GM19372 (cell line): ENCODE measurements around the gene OR6C65.

Experiments used
- ATAC-seq: cut with Tn5 transposase; IDR thresholded peaks from one replicate; pipeline ENCODE4 v1.9.1; 2021; ENCODE audit warnings: mild to moderate bottlenecking, low read depth, moderate library complexity; ENCODE audit not compliant: unreplicated experiment

The OR6C65 gene

DNA sequence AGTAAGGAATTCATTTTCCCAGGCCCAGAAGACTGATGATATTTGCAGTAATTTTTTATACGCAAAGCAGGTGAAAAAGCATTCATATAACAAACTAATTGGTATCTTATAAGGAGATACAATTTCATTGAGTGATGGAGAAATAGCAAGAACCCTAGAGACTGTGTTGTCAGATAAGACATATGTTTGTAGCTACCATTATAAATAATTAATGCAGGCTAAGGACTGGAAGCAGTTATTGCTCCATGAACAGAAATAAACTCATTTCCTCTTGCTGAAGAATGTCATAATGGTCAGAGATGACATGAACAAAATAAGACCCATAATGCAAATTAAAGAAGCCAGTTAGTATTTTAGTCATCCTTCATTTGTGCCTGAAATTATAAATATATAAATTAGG, 45.0 kb downstream of the OR6C65 start:
- ATAC-seq: no peak

DNA sequence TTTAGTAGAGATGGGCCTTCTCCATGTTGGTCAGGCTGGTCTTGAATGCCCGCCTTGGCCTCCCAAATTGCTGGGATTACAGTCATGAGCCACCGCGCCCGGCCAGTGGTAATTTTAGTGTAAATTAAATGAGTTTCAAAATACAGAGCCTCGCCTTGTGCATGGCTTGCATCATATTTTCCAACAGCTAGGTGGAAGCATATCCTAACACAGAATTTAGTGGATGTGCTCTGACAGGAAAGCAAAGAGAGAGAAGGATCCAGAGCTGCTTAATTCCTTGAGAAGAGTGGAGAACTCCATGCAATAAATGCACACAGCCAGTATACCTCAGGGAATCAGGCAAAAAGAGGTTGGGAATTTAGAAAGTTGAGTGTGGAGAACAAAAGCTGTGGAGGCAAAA, 46.0 kb downstream of the OR6C65 start:
- no peak for ATAC-seq

DNA sequence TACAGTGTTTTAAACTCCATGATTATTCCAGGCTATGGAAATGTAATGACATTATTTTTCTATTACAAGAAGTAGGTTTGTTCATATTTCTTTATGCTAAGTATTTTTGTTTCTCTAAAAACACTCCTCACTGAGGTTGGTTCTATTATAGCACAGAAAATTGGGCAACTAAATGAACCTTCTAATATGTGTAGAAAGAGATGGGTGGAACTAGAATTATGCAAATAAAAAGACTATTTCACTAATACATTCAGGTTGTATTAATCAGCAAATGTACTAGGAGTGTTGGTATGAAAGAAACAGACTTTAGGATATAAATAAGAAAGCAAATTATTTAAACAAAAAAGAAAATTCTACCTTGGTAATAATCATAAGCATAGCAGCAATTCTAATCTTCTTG, 48.5 kb downstream of the OR6C65 start:
- ATAC-seq: no peak
